PFSK-1 (cell line): ENCODE results near the gene PFN4.

Experiments
- FOXP2 ChIP-seq: optimal IDR thresholded peaks from 2 replicates; pipeline ENCODE3; 2011; ENCODE audit warnings: borderline replicate concordance, control low read depth, inconsistent platforms; ENCODE audit not compliant: insufficient read depth; ENCODE audit errors: extremely low read length, extremely low read depth
- POLR2AphosphoS5 ChIP-seq: IDR thresholded peaks from 2 replicates; pipeline ENCODE4 v1.6.1; 2012; ENCODE audit warnings: low read depth, mild to moderate bottlenecking, control low read depth, low read length, moderate library complexity
- SIN3A ChIP-seq: IDR thresholded peaks from 2 replicates; pipeline ENCODE4 v1.6.1; 2012; ENCODE audit warnings: mild to moderate bottlenecking, low read length, moderate library complexity, borderline replicate concordance; ENCODE audit not compliant: insufficient read depth
- TAF1 ChIP-seq: IDR thresholded peaks from 2 replicates; pipeline ENCODE4 v1.6.1; 2012; ENCODE audit warnings: low read length, control low read depth, borderline replicate concordance; ENCODE audit not compliant: insufficient read depth
- TF ChIP-seq, protein P1 (sequence below), 2 experiments: IDR thresholded peaks; 2 replicates each; pipeline versions ENCODE4 v1.6.1 to v1.8.0; 2011 to 2012; ENCODE audit warnings: low read depth in 2 of 2, low read length in 2 of 2, control low read depth in 1 of 2, inconsistent platforms in 1 of 2, mild to moderate bottlenecking in 1 of 2, moderate library complexity in 1 of 2; ENCODE audit not compliant: insufficient read depth in 1 of 2

DNA sequence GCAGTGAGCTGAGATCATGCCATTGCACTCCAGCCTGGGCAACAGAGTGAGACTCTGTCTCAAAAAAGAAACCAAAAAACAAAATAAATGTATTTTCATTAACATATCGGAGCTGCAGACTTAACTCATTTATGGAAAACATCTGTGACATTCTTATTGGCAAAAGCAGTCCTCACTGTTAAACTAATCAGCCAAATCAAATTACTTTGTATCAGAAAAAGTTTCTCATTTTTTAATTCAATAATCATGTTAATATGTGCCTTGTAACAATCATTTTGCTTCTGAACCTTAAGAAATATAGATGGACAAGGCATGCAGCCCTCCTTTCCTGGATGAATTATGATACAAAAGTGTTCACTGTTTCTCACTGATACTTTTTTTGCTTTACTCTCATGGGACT lies 20.5 kb downstream of the PFN4 start:
- TF ChIP-seq SIN3A, result no peak
- TF ChIP-seq, protein P1, sequence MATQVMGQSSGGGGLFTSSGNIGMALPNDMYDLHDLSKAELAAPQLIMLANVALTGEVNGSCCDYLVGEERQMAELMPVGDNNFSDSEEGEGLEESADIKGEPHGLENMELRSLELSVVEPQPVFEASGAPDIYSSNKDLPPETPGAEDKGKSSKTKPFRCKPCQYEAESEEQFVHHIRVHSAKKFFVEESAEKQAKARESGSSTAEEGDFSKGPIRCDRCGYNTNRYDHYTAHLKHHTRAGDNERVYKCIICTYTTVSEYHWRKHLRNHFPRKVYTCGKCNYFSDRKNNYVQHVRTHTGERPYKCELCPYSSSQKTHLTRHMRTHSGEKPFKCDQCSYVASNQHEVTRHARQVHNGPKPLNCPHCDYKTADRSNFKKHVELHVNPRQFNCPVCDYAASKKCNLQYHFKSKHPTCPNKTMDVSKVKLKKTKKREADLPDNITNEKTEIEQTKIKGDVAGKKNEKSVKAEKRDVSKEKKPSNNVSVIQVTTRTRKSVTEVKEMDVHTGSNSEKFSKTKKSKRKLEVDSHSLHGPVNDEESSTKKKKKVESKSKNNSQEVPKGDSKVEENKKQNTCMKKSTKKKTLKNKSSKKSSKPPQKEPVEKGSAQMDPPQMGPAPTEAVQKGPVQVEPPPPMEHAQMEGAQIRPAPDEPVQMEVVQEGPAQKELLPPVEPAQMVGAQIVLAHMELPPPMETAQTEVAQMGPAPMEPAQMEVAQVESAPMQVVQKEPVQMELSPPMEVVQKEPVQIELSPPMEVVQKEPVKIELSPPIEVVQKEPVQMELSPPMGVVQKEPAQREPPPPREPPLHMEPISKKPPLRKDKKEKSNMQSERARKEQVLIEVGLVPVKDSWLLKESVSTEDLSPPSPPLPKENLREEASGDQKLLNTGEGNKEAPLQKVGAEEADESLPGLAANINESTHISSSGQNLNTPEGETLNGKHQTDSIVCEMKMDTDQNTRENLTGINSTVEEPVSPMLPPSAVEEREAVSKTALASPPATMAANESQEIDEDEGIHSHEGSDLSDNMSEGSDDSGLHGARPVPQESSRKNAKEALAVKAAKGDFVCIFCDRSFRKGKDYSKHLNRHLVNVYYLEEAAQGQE (IDR thresholded peaks at IDR 0.05; ENCODE audit: insufficient read depth in 1 of 2, low read depth in 2 of 2, low read length in 2 of 2), result no peak
- no peak for TF ChIP-seq TAF1
- no peak for TF ChIP-seq POLR2AphosphoS5
- TF ChIP-seq FOXP2, result no peak
